ENCODE measurements around the gene RBM20.

DNA sequence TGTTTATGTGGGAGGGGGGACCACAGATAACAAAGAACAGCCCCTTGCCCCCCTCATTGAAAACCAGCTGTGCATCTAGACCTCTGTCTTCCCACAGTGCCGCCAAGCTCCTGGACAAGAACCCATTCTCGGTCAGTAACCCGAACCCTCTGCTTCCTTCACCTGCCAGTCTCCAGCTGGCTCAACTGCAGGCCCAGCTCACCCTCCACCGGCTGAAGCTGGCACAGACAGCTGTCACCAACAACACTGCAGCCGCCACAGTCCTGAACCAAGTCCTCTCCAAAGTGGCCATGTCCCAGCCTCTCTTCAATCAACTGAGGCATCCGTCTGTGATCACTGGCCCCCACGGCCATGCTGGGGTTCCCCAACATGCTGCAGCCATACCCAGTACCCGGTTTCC, 136.6 kb downstream of the RBM20 start:
- TF ChIP-seq EZH2 (IDR thresholded peaks at IDR 0.05) (no peak), EZH2phosphoT487 (IDR thresholded peaks at IDR 0.05) (no peak)
- TF ChIP-seq, protein P1, sequence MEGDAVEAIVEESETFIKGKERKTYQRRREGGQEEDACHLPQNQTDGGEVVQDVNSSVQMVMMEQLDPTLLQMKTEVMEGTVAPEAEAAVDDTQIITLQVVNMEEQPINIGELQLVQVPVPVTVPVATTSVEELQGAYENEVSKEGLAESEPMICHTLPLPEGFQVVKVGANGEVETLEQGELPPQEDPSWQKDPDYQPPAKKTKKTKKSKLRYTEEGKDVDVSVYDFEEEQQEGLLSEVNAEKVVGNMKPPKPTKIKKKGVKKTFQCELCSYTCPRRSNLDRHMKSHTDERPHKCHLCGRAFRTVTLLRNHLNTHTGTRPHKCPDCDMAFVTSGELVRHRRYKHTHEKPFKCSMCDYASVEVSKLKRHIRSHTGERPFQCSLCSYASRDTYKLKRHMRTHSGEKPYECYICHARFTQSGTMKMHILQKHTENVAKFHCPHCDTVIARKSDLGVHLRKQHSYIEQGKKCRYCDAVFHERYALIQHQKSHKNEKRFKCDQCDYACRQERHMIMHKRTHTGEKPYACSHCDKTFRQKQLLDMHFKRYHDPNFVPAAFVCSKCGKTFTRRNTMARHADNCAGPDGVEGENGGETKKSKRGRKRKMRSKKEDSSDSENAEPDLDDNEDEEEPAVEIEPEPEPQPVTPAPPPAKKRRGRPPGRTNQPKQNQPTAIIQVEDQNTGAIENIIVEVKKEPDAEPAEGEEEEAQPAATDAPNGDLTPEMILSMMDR (IDR thresholded peaks at IDR 0.05): no peak

Measured in neural progenitor cell (in vitro differentiated cells).